Measurements from ENCODE around the gene SYT5. TPM values are rescaled to one million over a fixed set of nuclear protein-coding genes. Genes with fewer than 3 reads are reported as not detected.
"Not testable (repeated sequence)": the region's sequence is repeated elsewhere in the genome, so short reads cannot be mapped to it uniquely, and the experiment has no call there.

SYT5 gene
- total RNA-seq, 2 donors from 2014 or later, result not detected

GRCh38 chr19:55156202-55157063 lies 23.7 kb downstream of the SYT5 start:
- Mint-ChIP-seq H3K27me3 (peaks cover 4 to 33% of the 10 kb centered on the region in 2 donors), H3K4me1 (ENCODE audit: low read depth in 2 of 2) (peaks cover 26 to 31% of the 10 kb centered on the region in 2 donors), H3K27ac (no peak overlapping the region), H3K36me3 (no peaks in the 10 kb centered on the region), H3K4me3 (no peak overlapping the region), H3K9me3 (peaks cover 6% of the 10 kb centered on the region)
- no peak for DNase-seq (ENCODE audit: low spot score)
- no peak for ATAC-seq

DNA sequence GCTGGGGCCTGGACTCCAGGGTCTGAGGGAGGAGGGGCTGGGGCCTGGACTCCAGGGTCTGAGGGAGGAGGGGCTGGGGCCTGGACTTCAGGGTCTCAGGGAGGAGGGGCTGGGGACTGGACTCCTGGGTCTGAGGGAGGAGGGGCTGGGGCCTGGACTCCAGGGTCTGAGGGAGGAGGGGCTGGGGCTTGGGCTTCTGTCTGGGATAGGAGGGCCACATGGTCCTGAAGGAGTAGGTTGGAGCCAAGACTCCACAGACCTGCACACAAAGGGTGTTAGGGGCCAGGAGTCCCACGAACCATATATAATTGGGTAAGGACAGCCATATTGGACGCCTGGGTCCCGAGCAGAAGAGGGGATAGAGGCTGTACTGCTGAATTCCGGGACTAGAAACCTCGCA lies 24.3 kb downstream of the SYT5 start:
- not testable (repeated sequence) for ATAC-seq; H3K27ac Mint-ChIP-seq; H3K36me3 Mint-ChIP-seq; H3K9me3 Mint-ChIP-seq; DNase-seq (ENCODE audit: low spot score); H3K4me3 Mint-ChIP-seq
- Mint-ChIP-seq H3K27me3 (peaks cover 4 to 33% of the 10 kb centered on the region in 2 donors), H3K4me1 (ENCODE audit: low read depth in 2 of 2) (peaks cover 27 to 31% of the 10 kb centered on the region in 2 donors)

DNA sequence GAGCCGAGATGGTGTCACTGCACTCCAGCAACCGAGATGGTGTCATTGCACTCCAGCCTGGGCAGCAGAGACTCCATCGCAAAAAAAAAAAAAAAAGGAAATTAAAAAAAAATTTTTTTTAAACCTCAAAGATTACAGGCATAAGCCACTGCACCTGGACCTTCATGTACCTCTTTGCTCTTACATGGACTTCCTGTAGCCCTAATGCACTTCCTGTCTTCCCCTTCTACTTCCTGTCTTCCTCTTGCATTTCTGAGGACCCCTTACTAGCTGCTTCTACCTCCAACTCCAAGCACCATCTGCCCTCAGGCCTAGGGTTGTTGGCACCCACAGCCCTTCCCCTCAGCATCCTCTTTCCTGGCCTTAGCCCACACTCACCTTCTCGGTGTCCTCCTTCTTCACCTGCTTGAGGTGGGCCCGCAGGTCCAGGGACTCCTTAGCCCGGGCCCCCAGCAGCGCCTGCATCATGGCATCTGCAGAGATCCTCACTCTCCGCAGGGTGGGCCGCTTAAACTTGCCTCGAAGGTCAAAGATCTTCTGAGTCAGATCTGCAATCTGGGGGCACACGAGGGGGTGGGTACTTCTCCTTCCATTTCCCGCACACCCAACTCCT lies 26.3 kb downstream of the SYT5 start:
- Mint-ChIP-seq H3K27me3 (peaks cover 17 to 40% of the 10 kb centered on the region in 2 donors), H3K9me3 (peaks cover 6% of the 10 kb centered on the region), H3K27ac (peak overlapping the region in 1 of 2 donors; percentile 53), H3K4me1 (ENCODE audit: low read depth in 2 of 2) (peaks cover 21 to 29% of the 10 kb centered on the region in 2 donors), H3K4me3 (peak overlapping the region; percentile 43), H3K36me3 (no peaks in the 10 kb centered on the region)
- no peak for ATAC-seq
- DNase-seq (ENCODE audit: low spot score), result no peak

GRCh38 chr19:55152017-55152416 lies 28.1 kb downstream of the SYT5 start:
- DNase-seq (ENCODE audit: low spot score), result no peak
- H3K4me3 Mint-ChIP-seq, result peak overlapping the region; percentile 30
- peak overlapping the region; percentile 63 to 79 for H3K27ac Mint-ChIP-seq
- peaks cover 21 to 27% of the 10 kb centered on the region in 2 donors for H3K4me1 Mint-ChIP-seq (ENCODE audit: low read depth in 2 of 2)
- peaks cover 23 to 43% of the 10 kb centered on the region in 2 donors for H3K27me3 Mint-ChIP-seq
- H3K9me3 Mint-ChIP-seq, result peaks cover 6% of the 10 kb centered on the region
- no peaks in the 10 kb centered on the region for H3K36me3 Mint-ChIP-seq
- no peak for ATAC-seq

- Mint-ChIP-seq H3K36me3 (no peaks in the 10 kb centered on the region), H3K9me3 (peaks cover 6% of the 10 kb centered on the region), H3K4me1 (ENCODE audit: low read depth in 2 of 2) (peaks cover 24 to 27% of the 10 kb centered on the region in 2 donors), H3K27me3 (peaks cover 42 to 44% of the 10 kb centered on the region in 2 donors), H3K4me3 (no peak within 1 kb of the TSS), H3K27ac (no peak within 1 kb of the TSS)
- ATAC-seq (no peak), DNase-seq (ENCODE audit: low spot score) (no peak)
These were observed 30.7 kb downstream of the SYT5 start, which contains the start of gene TNNT1 for GRCh38 chr19:55149078-55150003. TSS of gene TNNT1 (minus strand) at chr19:55149206. CDS start at chr19:55147157, 2,049 bp downstream.

DNA sequence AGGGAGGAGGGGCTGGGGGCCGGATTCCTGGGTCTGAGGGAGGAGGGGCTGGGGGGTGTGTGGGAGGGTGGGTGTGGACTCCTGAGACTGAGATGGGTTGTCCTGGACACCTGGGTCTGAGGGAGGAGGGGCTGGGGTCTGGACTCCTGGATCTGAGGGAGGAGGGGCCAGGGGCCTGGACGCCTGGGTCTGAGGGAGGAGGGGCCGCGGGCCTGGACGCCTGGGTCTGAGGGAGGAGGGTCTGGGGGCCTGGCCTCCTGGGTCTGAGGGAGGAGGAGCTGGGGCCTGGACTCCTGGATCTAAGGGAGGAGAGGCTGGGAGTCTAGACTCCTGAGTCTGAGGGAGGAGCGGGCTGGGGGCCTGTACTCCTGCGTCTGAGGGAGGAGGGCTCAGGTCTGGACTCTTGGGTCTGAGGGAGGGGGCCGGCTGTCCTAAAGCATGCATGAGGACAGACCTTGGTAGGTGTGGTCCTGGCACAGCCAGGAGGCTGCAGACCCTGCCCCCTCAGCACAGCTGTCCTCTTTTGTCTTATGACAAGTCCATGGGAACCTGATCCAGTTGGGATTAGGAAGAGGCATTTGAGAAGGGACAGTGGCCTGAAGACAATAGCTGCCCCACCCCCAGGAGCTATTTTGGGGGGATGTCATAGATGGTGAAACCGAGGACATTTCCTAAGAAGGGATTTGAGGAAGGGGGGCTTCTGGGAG lies 32.4 kb downstream of the SYT5 start:
- Mint-ChIP-seq H3K27me3 (peaks cover 44 to 53% of the 10 kb centered on the region in 2 donors), H3K4me1 (ENCODE audit: low read depth in 2 of 2) (peaks cover 18 to 19% of the 10 kb centered on the region in 2 donors), H3K36me3 (no peaks in the 10 kb centered on the region), H3K9me3 (peaks cover 6% of the 10 kb centered on the region), H3K4me3 (no peak overlapping the region), H3K27ac (no peak overlapping the region)
- DNase-seq (ENCODE audit: low spot score) (no peak), ATAC-seq (no peak)

GRCh38 chr19:55146705-55147273 lies 33.3 kb downstream of the SYT5 start:
- H3K27ac Mint-ChIP-seq, result no peak overlapping the region
- H3K36me3 Mint-ChIP-seq, result no peaks in the 10 kb centered on the region
- peaks cover 39 to 53% of the 10 kb centered on the region in 2 donors for H3K27me3 Mint-ChIP-seq
- H3K4me3 Mint-ChIP-seq, result no peak overlapping the region
- H3K9me3 Mint-ChIP-seq, result peaks cover under 1% of the 10 kb centered on the region
- DNase-seq (ENCODE audit: low spot score), result no peak
- ATAC-seq, result peak in 1 of 2 donors; percentile 43
- peaks cover 11 to 13% of the 10 kb centered on the region in 2 donors for H3K4me1 Mint-ChIP-seq (ENCODE audit: low read depth in 2 of 2)

- Mint-ChIP-seq H3K27ac (no peak overlapping the region), H3K36me3 (no peaks in the 10 kb centered on the region), H3K4me1 (ENCODE audit: low read depth in 2 of 2) (peaks cover 8 to 10% of the 10 kb centered on the region in 2 donors), H3K9me3 (no peaks in the 10 kb centered on the region), H3K27me3 (peaks cover 40 to 53% of the 10 kb centered on the region in 2 donors), H3K4me3 (no peak overlapping the region)
- DNase-seq (ENCODE audit: low spot score) (no peak), ATAC-seq (no peak)
These were observed 33.9 kb downstream of the SYT5 start for GRCh38 chr19:55146078-55146704.

- no peaks in the 10 kb centered on the region for H3K36me3 Mint-ChIP-seq
- peaks cover 37 to 49% of the 10 kb centered on the region in 2 donors for H3K27me3 Mint-ChIP-seq
- H3K9me3 Mint-ChIP-seq, result no peaks in the 10 kb centered on the region
These were observed 34.9 kb downstream of the SYT5 start for GRCh38 chr19:55145232-55145631.

DNA sequence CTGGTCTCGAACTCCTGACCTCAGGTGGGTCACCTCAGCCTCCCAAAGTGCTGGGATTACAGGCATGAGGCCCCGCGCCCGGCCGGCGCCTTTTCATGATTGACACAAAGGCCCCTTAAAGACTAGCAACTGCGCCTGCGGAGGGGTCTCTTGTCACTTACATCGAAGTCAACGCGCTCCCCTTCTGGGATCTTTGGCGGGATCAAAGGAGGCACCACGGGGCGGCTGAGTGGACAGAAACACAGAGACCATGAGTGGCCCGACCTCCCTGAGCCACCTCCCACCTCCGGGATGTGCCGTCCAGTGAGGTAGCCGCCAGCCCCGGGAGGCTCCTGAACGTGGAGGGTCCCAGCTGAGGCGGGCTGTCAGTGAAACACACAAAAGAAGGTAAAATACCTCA lies 38.4 kb downstream of the SYT5 start:
- no peaks in the 10 kb centered on the region for H3K9me3 Mint-ChIP-seq
- H3K27ac Mint-ChIP-seq, result no peak overlapping the region
- H3K4me3 Mint-ChIP-seq, result no peak overlapping the region
- H3K4me1 Mint-ChIP-seq (ENCODE audit: low read depth in 2 of 2), result peaks cover 8% of the 10 kb centered on the region in 2 donors
- ATAC-seq (no peak), DNase-seq (ENCODE audit: low spot score) (no peak)
- no peaks in the 10 kb centered on the region for H3K36me3 Mint-ChIP-seq
- H3K27me3 Mint-ChIP-seq, result peaks cover 20 to 30% of the 10 kb centered on the region in 2 donors

More at GRCh38 chr19:55145232-55145631, 34.9 kb downstream of the SYT5 start:
- H3K4me1 Mint-ChIP-seq (ENCODE audit: low read depth in 2 of 2), result peaks cover 8 to 10% of the 10 kb centered on the region in 2 donors
- H3K4me3 Mint-ChIP-seq, result no peak overlapping the region
- DNase-seq (ENCODE audit: low spot score) (no peak), ATAC-seq (no peak)
- H3K27ac Mint-ChIP-seq, result no peak overlapping the region

- no peak overlapping the region for H3K27ac Mint-ChIP-seq
- H3K4me1 Mint-ChIP-seq (ENCODE audit: low read depth in 2 of 2), result peaks cover 0 to 2% of the 10 kb centered on the region in 2 donors
- DNase-seq (ENCODE audit: low spot score) (no peak), ATAC-seq (no peak)
- H3K9me3 Mint-ChIP-seq, result no peaks in the 10 kb centered on the region
- H3K27me3 Mint-ChIP-seq, result peaks cover 0 to 6% of the 10 kb centered on the region in 2 donors
- no peaks in the 10 kb centered on the region for H3K36me3 Mint-ChIP-seq
- no peak overlapping the region for H3K4me3 Mint-ChIP-seq
These were observed 42.2 kb downstream of the SYT5 start for GRCh38 chr19:55137915-55138314.

- no peaks in the 10 kb centered on the region for H3K36me3 Mint-ChIP-seq
- ATAC-seq (no peak), DNase-seq (ENCODE audit: low spot score) (peak; percentile 5)
- H3K27ac Mint-ChIP-seq, result no peak overlapping the region
- no peak overlapping the region for H3K4me3 Mint-ChIP-seq
- peaks cover 2 to 7% of the 10 kb centered on the region in 2 donors for H3K27me3 Mint-ChIP-seq
- H3K4me1 Mint-ChIP-seq (ENCODE audit: low read depth in 2 of 2), result peaks cover 0 to 2% of the 10 kb centered on the region in 2 donors
- no peaks in the 10 kb centered on the region for H3K9me3 Mint-ChIP-seq
These were observed 43.5 kb downstream of the SYT5 start for GRCh38 chr19:55136399-55137102.
